OCI-LY3 (cell line): Measurements from ENCODE around the gene TREH.
"Not testable (repeated sequence)": the region's sequence is repeated elsewhere in the genome, so short reads cannot be mapped to it uniquely, and the experiment has no call there.

ENCODE experiments used
- H2AFZ ChIP-seq: fragments of 200-600, 300-600 bp; shearing (Covaris generic); 2 replicates; pipeline ENCODE4 v1.6.0; 2014; ENCODE audit warnings: antibody characterized with exemption, low read depth, low read length
- H3K27ac ChIP-seq: fragments of 200-600, 300-600 bp; sonication (generic); 2 replicates; pipeline ENCODE4 v1.5.1; 2014; ENCODE audit warnings: mild to moderate bottlenecking, low read length, moderate library complexity, mixed read lengths
- H3K27me3 ChIP-seq: fragments of 200-600, 300-600 bp; sonication (generic); 2 replicates; pipeline ENCODE4 v1.6.1; 2014; ENCODE audit warnings: low read depth, low read length, mixed read lengths
- H3K36me3 ChIP-seq: fragments of 200-600, 300-600 bp; sonication (generic); replicated peaks from 2 replicates; pipeline ENCODE3; 2014; ENCODE audit warnings: low read depth, low read length, mixed read lengths
- H3K4me1 ChIP-seq: fragments of 300-600, 200-600 bp; sonication (generic); 2 replicates; pipeline ENCODE4 v1.6.1; 2014; ENCODE audit warnings: low read length, mixed read lengths
- H3K4me2 ChIP-seq: fragments of 200-600, 300-600 bp; sonication (generic); 2 replicates; pipeline ENCODE4 v1.6.1; 2014; ENCODE audit warnings: low read length, mixed read lengths
- H3K4me3 ChIP-seq: fragments of 300-600, 200-600 bp; sonication (generic); 2 replicates; pipeline ENCODE4 v1.5.1; 2014; ENCODE audit warnings: antibody characterized with exemption, mild to moderate bottlenecking, low read length, moderate library complexity
- H3K79me2 ChIP-seq: fragments of 300-600, 200-600 bp; shearing (Covaris generic); 2 replicates; pipeline ENCODE4 v1.6.1; 2014; ENCODE audit warnings: mild to moderate bottlenecking, low read length, mixed read lengths
- H3K9ac ChIP-seq: fragments of 300-600, 200-600 bp; shearing (Covaris generic); 2 replicates; pipeline ENCODE4 v1.6.0; 2014; ENCODE audit warnings: mild to moderate bottlenecking, low read length, moderate library complexity
- H3K9me3 ChIP-seq: fragments of 200-600, 300-600 bp; shearing (Covaris generic); 2 replicates; pipeline ENCODE4 v1.6.1; 2014; ENCODE audit warnings: low read length, mixed read lengths; ENCODE audit not compliant: insufficient read depth
- H4K20me1 ChIP-seq: fragments of 200-600, 300-600 bp; sonication (generic); 2 replicates; pipeline ENCODE4 v1.6.1; 2016; ENCODE audit warnings: low read length, mixed read lengths; ENCODE audit not compliant: insufficient read depth
- EZH2phosphoT487 ChIP-seq: fragments of 200-600 bp; shearing (Covaris generic); IDR thresholded peaks from 2 replicates; pipeline ENCODE4 v1.6.1; 2018; ENCODE audit warnings: antibody characterized with exemption, mixed run types, low read depth
- TF ChIP-seq, protein P1 (sequence below): fragments of 200-600, 300-600 bp; sonication (generic); IDR thresholded peaks from 2 replicates; pipeline ENCODE4 v1.5.1; 2014; ENCODE audit warnings: antibody characterized with exemption, low read length, low read depth

The TREH gene

DNA sequence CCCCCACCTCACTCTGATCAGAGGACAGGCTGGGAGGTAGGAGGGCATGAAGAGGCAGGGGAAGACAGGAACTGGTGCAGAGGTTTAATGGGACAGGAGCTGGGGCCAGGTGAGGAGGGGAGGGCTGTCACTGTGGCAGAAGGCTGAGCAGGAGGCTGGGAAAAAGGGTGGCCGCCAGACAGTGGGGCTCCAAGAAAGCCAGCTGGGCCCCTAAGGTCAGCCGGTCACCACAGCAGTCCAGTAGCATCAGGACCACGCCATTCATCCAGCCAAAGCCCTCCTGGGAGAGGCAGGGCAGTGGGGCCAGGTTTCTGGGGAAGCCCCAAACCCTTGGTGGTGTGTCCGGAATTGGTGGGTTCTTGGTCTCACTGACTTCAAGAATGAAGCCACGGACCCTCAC lies 8.5 kb upstream of the TREH start:
- Histone ChIP-seq H4K20me1 (no peaks in the 10 kb centered on the region), H3K36me3 (no peaks in the 10 kb centered on the region), H3K4me3 (no peak overlapping the region), H3K79me2 (no peaks in the 10 kb centered on the region), H3K4me2 (no peak overlapping the region), H2AFZ (no peak overlapping the region), H3K27ac (no peak overlapping the region), H3K27me3 (peaks cover 9% of the 10 kb centered on the region; the same call in 1 of the 2 replicates), H3K4me1 (peaks cover 18% of the 10 kb centered on the region), H3K9me3 (no peaks in the 10 kb centered on the region), H3K9ac (no peak overlapping the region)
- TF ChIP-seq, protein P1, sequence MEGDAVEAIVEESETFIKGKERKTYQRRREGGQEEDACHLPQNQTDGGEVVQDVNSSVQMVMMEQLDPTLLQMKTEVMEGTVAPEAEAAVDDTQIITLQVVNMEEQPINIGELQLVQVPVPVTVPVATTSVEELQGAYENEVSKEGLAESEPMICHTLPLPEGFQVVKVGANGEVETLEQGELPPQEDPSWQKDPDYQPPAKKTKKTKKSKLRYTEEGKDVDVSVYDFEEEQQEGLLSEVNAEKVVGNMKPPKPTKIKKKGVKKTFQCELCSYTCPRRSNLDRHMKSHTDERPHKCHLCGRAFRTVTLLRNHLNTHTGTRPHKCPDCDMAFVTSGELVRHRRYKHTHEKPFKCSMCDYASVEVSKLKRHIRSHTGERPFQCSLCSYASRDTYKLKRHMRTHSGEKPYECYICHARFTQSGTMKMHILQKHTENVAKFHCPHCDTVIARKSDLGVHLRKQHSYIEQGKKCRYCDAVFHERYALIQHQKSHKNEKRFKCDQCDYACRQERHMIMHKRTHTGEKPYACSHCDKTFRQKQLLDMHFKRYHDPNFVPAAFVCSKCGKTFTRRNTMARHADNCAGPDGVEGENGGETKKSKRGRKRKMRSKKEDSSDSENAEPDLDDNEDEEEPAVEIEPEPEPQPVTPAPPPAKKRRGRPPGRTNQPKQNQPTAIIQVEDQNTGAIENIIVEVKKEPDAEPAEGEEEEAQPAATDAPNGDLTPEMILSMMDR, result no peak
- TF ChIP-seq EZH2phosphoT487, result no peak

DNA sequence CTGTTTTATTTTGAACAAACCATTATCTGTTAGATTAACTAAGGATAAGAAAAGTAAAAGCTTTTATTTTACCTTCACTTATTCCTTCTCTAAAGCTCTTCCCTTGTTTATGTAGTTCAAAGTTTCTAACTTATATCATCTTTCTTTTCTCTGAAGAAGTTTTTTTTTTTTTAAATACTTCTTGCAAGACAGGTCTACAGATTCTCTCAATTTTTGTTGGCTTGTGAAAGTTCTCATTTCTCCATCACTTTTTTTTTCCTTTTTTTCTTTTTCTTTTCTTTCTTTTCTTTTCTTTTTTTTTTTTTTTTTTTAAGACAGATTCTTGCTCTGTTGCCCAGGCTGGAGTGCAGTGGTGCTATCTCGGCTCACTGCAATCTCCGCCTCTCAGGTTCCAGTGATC lies 4.7 kb upstream of the TREH start:
- H4K20me1 ChIP-seq, result no peaks in the 10 kb centered on the region
- no peaks in the 10 kb centered on the region for H3K79me2 ChIP-seq
- H3K9ac ChIP-seq, result no peak overlapping the region
- H3K4me1 ChIP-seq, result no peaks in the 10 kb centered on the region
- no peak overlapping the region for H2AFZ ChIP-seq
- H3K4me2 ChIP-seq, result no peak overlapping the region
- no peaks in the 10 kb centered on the region for H3K36me3 ChIP-seq
- H3K9me3 ChIP-seq, result no peaks in the 10 kb centered on the region
- no peak overlapping the region for H3K27ac ChIP-seq
- peaks cover 14% of the 10 kb centered on the region; the same call in 1 of the 2 replicates for H3K27me3 ChIP-seq
- H3K4me3 ChIP-seq, result no peak overlapping the region
- no peak for TF ChIP-seq EZH2phosphoT487
- TF ChIP-seq, protein P1, result no peak

DNA sequence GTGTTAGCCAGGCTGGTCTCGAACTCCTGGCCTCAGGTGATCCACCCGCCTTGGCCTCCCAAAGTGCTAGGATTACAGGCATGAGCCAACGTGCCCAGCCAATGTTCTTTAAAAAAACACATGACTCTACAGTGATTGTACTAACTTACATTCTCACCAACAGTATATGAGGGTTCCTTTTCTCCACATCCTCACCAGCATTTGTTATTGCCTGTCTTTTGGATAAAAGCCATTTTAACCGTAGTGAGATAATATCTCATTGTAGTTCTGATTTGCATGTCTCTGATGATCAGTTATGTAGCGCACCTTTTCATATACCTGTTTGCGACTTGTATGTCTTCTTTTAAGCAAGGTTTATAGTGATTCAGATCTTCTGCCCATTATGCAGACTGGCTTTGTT lies 3.5 kb upstream of the TREH start:
- not testable (repeated sequence) for H3K4me3 ChIP-seq, H2AFZ ChIP-seq, H3K36me3 ChIP-seq, H3K9ac ChIP-seq, H3K79me2 ChIP-seq, H3K4me1 ChIP-seq, H4K20me1 ChIP-seq, H3K9me3 ChIP-seq, H3K27ac ChIP-seq, H3K4me2 ChIP-seq
- peaks cover 14% of the 10 kb centered on the region; the same call in 1 of the 2 replicates for H3K27me3 ChIP-seq

DNA sequence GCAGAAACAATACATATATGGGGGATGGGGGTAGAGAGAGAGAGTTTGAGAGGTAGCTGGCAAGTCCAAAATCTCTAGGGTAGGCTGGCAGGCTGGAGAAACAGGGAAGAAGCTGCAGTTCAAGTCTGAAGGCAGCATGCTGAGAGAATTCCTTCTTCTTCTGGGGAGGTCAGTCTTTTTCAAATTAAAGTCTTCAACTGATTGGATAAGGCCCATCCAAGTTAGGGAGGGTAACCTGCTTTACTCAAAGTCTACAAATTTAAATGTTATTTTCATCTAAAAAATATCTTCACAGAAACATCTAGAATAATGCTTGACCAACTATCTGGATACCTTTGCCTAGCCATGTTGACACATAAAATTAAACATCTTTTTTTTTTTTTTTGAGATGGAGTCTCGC lies 2.9 kb upstream of the TREH start:
- H3K36me3 ChIP-seq, result no peaks in the 10 kb centered on the region

DNA sequence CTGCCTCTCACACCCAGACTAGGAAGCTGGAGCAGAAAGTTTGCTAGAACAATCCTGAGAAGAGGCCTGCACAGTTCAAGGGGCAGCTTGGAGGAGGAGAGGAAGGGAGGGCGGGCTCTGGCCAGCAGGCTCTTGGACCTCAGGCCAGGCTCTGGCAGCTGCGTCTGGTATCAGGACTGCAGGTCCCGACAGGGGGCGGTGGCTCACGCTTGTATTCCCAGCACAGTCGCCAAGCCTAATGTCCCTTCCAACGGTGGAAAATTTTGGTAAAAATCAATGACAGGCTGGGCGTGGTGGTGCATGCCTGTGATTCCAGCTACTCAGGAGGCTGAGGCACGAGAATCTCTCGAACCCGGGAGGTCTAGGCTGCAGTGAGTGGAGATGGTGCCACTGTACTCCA lies 542 bp downstream of the TREH start:
- not testable (repeated sequence) for H3K36me3 ChIP-seq, H3K4me2 ChIP-seq, H3K9me3 ChIP-seq, H2AFZ ChIP-seq, H4K20me1 ChIP-seq, H3K79me2 ChIP-seq, H3K27me3 ChIP-seq, H3K4me1 ChIP-seq, H3K4me3 ChIP-seq, H3K27ac ChIP-seq, H3K9ac ChIP-seq

More for the DNA sequence above, 2.9 kb upstream of the TREH start:
- no peaks in the 10 kb centered on the region for H4K20me1 ChIP-seq
- no peak overlapping the region for H3K4me3 ChIP-seq
- H3K4me1 ChIP-seq, result no peaks in the 10 kb centered on the region
- H3K9ac ChIP-seq, result no peak overlapping the region
- H3K9me3 ChIP-seq, result no peaks in the 10 kb centered on the region
- H3K27me3 ChIP-seq, result peaks cover 14% of the 10 kb centered on the region; the same call in 1 of the 2 replicates
- no peak overlapping the region for H3K4me2 ChIP-seq
- no peak overlapping the region for H3K27ac ChIP-seq
- H3K79me2 ChIP-seq, result no peaks in the 10 kb centered on the region
- TF ChIP-seq, protein P1, result no peak
- TF ChIP-seq EZH2phosphoT487, result no peak
- H2AFZ ChIP-seq, result no peak overlapping the region
